Skin epidermis (tissue), 12 donors: ENCODE measurements around the gene TMEM176B.
"Not testable (repeated sequence)": the region's sequence is repeated elsewhere in the genome, so short reads cannot be mapped to it uniquely, and the experiment has no call there.

Experiments
- H3K27ac ChIP-seq, 21 experiments: fragments of 200-600 bp; sonication (generic) in 11 of 21; one replicate each; pipeline ENCODE4 v1.5.0; 2020; ENCODE audit warnings: mild to moderate bottlenecking in 3 of 21, inconsistent platforms in 2 of 21, moderate library complexity in 2 of 21
- H3K4me3 ChIP-seq, 7 experiments: fragments of 200-600 bp; sonication (generic) in 2 of 7; one replicate each; pipeline ENCODE4 v1.5.0; 2020; ENCODE audit warnings: inconsistent platforms in 2 of 7, mild to moderate bottlenecking in 2 of 7, moderate library complexity in 1 of 7

The TMEM176B gene

DNA sequence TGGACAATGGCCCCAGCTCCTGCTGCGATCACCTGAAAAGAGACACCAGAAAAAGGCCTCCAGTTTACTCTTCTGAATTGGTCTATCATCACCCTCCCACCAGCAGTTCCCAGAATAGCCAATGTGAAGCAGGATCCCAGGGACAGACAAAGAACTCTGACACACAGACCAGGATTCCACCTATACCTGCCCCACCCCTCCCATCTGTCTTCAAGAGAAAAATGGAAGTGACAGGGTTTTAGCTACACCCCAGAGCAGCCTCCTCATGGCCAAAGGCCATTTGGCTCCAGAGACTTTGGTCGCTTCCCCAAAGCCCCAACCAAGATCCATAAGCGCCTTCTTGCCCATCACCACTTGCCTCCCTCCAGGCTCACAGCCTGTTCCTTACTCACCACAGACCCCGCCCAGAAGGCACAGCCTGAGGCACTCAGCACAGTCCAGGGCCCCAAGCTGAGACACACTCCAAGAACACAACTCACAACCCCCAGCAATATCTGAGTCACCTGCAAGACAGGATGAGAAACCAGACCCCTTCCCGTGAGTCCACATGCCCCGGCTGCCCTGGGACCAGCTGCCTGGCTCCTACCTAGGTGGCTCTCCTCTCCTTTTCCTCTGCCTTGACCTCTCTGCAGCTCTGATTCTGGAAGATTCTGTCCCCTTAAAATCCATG, 6.5 kb downstream of the TMEM176B start:
- Histone ChIP-seq H3K27ac (no peak overlapping the region), H3K4me3 (no peak overlapping the region)

DNA sequence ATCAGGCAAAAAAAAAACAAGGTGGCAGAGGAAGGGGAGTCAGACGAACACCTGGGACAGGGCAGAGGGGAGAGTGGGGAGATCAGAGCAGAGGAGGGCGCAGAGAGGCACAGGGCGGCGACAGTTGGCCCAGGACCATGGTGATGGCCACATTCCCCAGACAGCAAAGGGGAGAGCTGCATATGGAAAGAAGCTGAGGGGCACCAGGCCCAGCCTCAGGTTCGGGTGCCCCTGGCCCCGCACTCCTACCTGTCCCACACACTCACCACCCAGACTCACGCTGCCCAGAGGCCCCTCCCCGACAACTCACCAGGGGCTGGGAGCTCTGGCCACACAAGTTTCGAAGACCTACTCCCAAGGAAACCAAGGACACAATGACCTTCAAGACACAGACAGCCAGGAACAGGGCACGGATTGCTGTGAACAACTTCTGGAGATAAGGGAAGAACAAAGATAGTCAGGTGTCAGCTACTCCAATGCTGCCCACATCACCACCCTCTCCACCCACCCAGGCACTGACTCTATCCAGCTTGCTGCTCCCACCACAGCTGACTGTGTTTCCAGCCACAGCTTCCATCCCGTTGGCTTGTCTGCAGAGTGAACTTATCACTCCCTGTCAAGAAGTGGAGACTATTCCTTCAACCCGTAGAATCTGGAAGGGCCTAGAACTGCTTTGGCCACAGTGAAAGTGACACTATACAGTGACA, 8.3 kb downstream of the TMEM176B start:
- Histone ChIP-seq H3K27ac (no peak overlapping the region), H3K4me3 (no peak overlapping the region)

DNA sequence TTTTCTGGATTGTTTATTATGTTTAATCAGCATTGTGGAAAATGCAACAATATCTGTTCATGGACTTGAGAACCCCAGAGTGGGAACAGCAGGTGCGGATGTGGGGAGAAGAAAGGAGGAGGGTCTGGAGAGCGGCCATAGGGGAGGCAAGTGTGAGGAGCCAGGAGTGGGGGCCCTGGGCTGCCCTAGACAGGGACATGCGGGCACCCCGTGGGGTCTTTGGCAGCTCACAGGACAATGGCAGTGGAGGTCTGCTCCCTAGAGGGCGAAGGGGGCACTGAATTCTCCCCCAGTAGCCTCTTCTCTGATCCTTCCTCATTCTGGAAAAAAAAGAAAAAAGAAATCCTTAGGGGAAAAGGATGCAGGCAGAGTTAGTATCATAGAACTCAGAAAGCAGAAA, 8.9 kb downstream of the TMEM176B start:
- H3K27ac ChIP-seq = no peak overlapping the region
- H3K4me3 ChIP-seq = no peak overlapping the region

DNA sequence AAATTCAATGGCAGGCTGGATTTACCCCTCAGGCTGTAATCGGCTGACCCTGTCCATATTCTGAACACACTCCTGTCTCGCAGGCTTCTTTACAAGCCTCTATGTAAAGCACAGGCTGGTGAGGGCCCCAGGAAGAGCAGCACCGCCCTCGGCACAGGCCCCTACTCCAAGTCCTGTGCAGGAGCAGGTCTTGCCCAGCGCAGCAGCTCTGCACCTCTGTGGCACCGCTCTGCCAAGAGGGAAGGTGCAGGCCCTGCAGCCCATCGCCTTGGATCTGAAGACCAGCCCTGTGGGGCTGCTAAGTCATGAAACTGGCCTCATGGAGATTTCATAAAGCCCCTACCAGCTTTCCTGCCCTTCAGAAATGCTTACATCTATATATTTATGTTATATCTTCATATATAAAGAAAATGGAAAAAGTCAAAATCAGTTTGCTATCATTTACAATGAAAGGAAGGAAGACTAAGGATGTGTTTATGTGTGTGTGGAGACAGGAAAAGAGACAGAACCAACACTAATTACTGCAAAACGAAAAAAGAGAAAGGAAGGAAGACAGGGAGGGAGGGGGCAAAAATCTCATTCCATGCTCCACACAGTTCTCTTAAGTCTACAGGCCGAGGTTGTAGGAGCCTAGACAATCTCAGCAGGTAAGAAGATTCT, 9.6 kb downstream of the TMEM176B start:
- no peak overlapping the region for H3K27ac ChIP-seq
- no peak overlapping the region for H3K4me3 ChIP-seq

DNA sequence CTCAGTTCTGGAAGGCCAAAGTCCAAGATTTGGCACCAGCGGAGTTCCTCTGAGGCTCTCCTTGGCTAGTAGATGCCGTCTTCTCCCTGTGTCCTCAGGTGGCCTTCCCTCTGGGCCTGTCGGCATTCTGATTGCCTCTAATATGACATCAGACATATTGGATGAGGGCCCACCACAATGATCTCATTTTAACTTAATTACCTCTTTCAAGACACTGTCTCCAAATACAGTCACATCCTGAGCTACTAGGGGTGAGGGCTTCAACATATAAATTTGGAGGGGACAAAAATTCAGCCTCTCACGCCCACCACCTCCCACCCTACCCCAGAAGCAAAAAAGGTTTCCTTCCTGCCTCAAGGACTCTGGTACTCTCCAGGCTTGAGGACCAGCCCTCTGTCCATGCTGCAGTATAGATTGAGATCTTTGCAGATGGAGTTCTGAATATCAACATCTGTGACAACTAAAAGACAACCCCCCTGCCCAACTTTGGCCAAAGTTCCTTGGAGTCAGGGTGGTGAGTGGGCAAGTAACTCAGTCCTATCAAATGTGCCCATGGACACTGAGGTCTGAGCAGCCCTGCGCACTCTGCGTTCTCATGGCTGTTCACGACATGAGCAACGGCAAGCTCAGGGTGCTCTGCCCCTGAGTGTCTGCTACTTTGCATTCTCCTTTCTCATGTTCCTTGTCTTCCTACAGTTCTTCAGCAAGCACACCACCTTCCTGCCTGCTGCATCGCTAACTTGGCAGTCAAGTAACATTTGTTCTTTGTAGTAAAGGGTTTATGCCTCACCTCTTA, 11.5 kb downstream of the TMEM176B start:
- Histone ChIP-seq H3K4me3 (no peak overlapping the region), H3K27ac (peak overlapping the region in 20 of 21 experiments; percentile 56 to 94 (median 78))

DNA sequence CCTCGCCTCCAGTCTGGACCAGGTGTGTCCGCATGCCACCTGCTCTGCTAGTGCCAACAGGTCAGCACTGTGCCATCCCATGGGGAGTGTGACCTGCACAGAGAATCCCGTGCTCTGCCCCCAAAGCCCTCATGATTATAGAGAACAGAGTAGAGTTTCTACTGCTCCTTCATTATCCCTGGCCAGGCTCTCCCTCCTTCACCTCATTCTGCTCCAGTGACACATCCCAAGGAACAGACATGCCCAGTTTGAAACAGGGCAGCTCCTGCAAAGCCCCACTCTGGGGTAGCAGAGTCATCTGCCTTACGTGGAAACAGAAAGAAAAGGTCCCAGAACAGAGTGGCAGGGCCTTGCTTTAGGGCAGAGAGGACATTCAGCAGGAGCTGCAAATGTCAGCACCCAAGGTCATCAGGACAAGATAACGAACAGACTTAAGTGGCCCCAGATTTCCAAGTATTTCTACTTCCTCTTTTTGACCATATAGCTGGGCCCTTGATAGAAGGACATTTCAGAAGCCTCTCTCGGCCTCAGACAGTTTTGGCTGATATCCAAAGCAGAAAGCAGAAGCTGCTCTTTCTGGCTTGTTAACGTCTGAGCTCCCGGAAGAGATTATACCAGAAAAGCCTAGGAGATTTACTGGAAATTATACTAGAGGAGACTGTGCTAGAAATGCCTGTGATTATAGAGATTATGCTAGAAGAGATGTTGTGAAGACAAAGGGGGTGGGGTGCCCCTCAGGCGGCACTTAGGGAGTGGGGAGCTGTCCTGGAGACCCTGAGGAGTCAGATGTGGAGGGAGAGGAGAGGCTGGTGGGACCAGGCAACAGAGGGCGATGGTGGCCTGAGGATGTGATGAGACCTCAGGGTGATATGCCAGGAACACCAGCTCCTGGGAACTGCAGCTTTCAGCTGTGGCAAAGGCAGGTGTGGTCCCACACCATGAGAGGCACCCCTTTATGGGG, 12.6 kb downstream of the TMEM176B start:
- Histone ChIP-seq H3K27ac (peak overlapping the region in 20 of 21 experiments; percentile 56 to 94 (median 78)), H3K4me3 (no peak overlapping the region)

DNA sequence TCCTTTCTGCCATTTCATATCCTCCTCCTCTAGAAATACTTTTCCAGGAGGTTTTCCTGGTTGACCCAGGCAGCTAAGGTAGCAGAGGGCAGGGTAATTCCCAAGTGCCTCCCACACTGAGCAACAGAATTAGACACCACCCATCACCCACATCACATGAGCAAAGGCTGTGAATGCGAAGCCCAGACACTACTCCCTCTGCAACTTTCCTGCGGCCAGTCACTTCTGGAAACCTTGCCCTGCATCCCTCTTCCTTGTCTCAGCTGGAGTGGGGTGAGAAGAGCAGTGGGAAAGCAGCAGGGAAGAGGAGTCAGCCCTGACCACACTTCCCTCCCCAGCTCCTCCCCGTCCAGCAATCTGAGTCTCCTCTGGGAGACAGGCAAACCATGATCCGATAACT, 15.2 kb downstream of the TMEM176B start:
- peak overlapping the region in 20 of 21 experiments; percentile 3 to 88 (median 63) for H3K27ac ChIP-seq
- no peak overlapping the region for H3K4me3 ChIP-seq

DNA sequence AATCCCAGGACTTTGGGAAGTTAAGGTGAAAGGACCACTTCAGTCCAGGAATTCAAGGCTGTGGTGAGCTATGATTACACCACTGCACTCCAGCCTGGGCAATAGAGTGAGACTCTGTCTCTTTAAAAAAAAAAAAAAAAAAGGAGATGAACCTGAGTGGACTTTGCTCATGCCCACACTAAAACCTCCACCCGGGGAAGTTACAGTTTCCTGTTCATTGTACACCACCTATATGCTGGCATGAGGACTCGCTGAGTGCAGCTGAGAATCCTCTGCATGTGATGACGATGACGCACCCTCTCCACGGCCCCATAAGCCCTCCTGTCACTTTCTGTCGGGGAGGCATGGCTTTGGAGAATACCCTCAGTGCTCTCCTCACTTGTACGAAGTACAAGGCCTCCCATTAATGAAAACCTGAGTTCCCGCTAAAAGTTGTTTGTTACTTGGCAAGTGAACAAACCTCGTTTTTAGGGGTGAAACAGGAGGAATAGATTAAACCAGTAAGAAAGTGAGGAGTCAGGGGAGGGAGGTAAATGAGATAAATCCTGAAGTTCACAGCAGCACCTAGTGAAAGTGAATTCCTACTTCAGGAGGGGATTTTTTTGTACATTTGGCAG, 15.9 kb downstream of the TMEM176B start:
- H3K4me3 ChIP-seq = no peak overlapping the region
- H3K27ac ChIP-seq = peak overlapping the region in 15 of 21 experiments; percentile 3 to 88 (median 64)

DNA sequence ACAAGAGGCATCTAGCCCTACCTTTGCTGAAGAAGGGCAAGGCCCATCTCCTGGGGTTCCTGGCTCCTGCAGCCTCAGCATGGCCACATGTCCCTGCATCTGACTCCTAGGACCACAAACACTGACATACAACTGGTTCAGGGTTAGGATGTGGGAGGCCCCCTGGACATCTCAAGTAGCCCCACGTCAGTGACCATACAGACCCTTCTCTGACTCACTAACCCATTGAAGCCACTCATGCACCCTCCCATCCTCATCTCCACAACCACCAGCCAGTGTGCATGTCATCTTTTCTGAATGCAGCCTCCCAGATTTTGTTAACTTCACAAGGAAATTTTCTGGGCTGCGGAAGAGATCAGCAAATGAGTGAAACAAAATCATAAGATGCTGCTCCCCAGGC, 18.2 kb downstream of the TMEM176B start:
- Histone ChIP-seq H3K4me3 (no peak overlapping the region), H3K27ac (peak overlapping the region in 15 of 21 experiments; percentile 4 to 74 (median 53))

DNA sequence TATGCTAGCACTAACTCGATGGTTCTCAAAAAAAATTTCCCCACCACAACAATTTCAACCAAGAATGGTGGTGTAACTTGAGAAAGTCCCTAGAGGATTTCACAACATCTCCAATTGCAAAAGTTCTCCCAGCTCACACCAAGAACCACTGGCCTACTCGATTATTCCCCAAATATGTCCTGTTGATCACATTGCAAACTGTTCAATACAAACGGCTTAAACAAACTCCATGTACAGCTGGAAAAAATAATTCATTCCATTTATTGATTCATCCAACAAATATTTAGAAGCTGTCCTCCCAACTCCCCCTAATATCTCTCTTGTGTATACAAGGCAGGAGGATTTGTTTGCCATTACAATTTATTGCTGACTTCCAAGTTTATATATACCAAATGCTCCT, 19.1 kb downstream of the TMEM176B start:
- H3K27ac ChIP-seq = peak overlapping the region in 13 of 21 experiments; percentile 2 to 74 (median 55)
- no peak overlapping the region for H3K4me3 ChIP-seq

DNA sequence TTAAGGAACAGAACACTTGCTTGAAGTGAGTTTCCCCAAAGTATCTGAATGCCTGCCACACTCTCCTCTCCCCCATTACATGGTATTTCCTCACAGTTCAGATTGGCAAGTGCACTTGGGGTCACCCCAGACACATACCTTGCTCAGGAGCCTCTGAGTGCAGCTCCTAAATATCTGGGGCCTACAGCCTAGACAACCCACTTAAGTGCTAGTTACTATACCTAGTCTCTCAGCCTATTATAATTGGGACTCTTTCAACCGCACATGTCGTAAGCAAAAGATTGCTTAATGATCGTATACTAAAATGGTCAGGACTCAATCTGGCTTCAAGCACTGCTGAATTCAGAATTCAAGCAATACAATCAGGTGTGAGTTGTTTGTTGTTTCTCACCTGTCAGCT, 19.9 kb downstream of the TMEM176B start:
- H3K4me3 ChIP-seq = no peak overlapping the region
- H3K27ac ChIP-seq = peak overlapping the region in 13 of 21 experiments; percentile 2 to 74 (median 52)

DNA sequence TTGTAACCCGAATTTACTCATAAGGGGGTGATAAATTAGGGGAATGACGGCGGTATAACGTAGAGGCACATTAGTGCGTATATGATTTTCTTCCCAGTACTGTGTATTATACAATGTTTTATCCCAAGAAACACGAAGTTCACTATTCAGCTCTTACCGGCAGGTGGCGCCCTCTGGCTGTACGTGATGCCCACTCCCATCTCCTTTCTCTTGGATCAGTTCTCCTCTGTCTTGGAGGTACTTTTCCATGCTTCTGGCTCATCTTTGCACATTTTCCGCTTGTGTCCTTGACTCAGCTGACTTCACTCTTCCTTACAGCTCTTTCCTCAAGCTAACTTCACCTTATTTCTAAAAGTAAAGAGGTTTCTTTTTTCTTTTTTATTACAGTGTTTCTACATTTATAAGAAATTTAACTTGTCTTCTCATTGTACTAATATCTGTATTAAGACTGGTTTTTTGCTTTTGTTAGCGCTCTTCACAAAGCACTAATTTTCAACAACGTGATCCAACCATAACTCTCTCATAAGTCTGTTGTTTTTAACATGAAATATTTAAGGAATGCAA, 21.3 kb downstream of the TMEM176B start:
- Histone ChIP-seq H3K27ac (peak overlapping the region in 1 of 21 experiments; percentile 16), H3K4me3 (no peak overlapping the region)

DNA sequence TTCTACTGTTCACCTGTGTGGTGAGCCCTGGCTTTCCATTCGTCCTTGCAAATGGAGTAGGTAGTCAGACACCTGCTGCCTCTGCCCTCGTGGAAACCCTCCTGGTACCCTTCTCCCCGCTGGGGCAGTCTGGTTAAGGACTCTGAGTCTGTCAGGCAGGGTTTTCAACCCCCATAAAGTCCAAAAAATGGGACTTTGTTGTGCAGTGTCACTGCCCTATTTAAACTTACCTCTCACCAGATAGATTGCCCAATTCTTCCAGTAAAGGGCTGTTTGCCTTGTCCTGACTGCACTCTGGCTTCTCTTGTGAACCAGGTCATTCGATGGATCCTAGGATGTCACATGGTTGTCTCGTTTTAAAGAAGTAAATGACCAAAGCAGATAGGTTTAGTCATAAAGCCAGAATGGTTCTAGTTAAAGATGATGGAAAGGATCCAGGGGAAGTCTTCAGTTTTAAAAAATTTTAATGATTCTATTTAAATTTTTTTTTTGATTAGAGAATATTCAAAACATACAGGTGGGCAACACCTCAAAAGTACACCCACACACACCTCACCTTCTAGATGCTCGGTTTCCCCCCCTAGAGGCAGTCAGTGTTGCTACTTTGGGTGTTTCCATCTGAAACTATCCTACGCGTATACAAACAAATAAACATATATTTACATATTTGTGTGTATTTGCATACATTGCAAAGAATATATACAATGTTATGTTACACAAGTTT, 22.0 kb downstream of the TMEM176B start:
- no peak overlapping the region for H3K27ac ChIP-seq
- no peak overlapping the region for H3K4me3 ChIP-seq

DNA sequence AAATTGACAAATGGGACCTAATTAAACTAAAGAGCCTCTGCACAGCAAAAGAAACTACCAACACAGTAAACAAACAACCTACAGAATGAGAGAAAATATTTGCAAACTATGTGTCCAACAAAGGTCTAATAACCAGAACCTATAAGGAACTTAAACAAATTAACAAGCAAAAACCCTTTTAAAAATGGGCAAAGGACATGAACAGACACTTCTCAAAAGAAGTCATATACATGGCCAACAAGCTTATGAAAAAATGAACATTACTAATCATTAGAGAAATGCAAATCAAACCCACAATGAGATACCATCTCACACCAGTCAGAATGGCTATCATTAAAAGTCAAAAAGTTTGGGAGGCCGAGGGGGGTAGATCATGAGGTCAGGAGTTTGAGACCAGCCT, 26.0 kb downstream of the TMEM176B start:
- not testable (repeated sequence) for H3K27ac ChIP-seq, H3K4me3 ChIP-seq

DNA sequence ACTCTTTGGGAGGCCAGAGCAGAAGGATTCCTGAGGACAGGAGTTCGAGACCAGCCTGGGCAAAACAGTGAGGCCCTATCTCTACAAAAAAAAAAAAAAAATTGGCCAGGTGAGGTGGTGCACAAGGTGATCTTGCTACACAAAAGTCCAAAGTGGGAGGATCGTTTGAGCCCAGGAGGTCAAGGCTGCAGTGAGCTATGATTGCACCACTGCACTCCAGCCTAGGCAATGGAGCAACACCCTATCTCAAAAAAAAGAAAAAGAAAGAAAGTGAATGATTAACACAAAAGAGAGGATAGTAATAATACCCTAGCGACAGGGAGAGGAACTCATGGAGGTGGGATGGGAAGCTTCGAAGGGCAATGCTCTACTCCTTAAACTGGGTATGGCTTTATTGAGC, 30.4 kb downstream of the TMEM176B start:
- H3K4me3 ChIP-seq = no peak overlapping the region
- no peak overlapping the region for H3K27ac ChIP-seq

DNA sequence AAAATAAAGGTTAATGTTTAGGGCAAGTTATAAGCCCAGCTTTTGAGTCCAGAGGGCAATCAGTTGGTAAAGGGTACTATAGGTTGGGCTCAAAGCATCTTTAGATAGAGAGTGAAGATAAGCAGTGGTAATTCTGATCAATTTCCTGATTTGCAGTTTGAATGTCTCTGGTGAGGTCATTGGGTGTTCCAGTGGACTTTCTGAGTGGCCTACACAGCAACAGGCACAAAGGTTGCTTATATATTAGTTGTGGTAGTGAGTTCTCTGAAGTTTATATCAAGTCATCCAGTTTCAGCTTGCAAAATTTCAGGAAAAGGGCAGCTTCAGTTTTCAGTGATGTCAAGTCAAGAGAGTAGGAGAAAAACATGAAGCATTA, 33.8 kb downstream of the TMEM176B start:
- H3K4me3 ChIP-seq = no peak overlapping the region
- no peak overlapping the region for H3K27ac ChIP-seq

DNA sequence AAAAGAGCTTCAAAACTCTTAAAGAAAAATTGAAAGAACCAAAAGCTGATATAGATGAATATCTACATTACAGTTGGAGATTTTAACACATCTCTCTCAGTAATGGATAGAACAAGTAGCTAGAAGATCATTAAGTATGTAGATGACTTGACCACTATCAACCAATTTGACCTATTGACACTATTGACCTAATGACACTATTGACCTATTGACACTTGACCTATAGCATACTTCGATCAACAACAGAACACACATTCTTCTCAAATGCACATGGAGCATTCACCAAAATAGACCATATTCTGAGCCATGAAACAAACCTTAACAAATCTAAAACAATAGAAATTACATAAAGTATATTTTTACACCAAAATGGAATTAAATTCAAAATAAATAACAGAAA, 40.7 kb downstream of the TMEM176B start:
- no peak overlapping the region for H3K27ac ChIP-seq
- H3K4me3 ChIP-seq = no peak overlapping the region

DNA sequence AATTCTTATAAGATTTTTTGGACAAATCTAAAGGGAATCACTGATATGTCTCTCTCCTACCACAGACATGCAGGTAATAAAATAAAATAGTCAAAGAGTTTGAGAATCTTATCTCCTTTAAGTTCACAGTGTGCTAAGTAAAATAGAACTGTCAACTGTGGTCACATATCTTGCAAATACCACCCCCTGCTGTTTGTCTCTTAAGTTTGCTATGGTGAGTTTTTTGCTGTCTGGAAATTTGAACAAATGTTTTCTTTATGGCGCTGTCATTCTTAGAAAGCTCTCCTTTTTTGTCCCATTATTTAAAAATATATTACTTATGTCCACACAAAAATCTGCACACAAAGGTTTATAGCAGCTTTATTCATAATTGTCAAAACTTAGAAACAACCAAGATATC, 43.3 kb downstream of the TMEM176B start:
- H3K4me3 ChIP-seq = no peak overlapping the region
- peak overlapping the region in 4 of 21 experiments; percentile 70 to 90 (median 80) for H3K27ac ChIP-seq
